GM19463 (cell line): ENCODE measurements around the gene KIAA0586.
"Not testable (repeated sequence)": the region's sequence is repeated elsewhere in the genome, so short reads cannot be mapped to it uniquely, and the experiment has no call there.

Source experiments
- ATAC-seq: cut with Tn5 transposase; IDR thresholded peaks from one replicate; pipeline ENCODE4 v1.9.1; 2021; ENCODE audit warnings: mild to moderate bottlenecking, moderate library complexity; ENCODE audit not compliant: unreplicated experiment

The KIAA0586 gene

DNA sequence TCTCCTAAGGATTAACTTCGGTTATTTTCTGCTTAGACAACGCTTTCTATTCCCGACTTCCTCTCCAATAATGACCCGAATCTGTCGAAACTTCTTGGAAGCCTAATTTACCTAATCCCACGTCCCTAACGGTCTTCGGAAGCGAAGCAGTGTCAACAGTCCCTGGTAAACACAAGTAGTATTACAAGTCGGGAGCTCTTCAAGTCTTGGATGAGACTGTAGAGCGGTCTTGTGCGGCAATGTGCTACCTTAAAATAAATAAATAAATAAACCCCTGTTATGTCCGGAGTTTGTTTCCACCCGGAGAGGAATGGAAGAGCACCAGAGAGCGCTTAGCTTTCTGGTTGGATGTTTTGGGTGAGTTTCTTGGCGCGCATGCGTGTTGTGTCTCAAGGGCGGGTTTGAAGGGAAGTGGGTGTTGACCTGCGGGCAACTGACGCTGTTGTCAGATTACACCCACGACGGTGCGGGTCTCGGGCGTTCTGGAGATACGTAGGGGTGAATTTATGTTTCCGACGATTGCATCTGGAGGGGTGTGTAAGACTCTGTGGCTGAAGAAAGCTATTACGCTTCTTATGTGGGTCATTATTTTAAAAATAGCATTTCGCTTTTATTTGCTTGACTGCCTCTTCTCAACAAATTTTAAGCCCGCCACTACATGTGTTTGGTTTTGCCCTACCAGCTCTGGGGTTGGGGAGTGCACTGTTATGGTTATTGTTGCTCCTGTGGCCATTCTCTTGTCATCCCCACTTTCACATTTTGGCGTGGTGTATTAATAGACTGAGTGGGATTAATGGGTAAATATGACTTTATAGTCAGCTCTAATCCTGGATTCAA, at the start of gene KIAA0586, which contains the start of gene TIMM9:
KIAA0586 (plus strand) TSS at position 439 of the 837 bp plus-strand sequence. CDS start 546 bp downstream, outside the sequence.
TIMM9 (minus strand) TSS at position 251 of the 837 bp plus-strand sequence. CDS start 15,586 bp downstream, outside the sequence.
- ATAC-seq = peak; percentile 89

DNA sequence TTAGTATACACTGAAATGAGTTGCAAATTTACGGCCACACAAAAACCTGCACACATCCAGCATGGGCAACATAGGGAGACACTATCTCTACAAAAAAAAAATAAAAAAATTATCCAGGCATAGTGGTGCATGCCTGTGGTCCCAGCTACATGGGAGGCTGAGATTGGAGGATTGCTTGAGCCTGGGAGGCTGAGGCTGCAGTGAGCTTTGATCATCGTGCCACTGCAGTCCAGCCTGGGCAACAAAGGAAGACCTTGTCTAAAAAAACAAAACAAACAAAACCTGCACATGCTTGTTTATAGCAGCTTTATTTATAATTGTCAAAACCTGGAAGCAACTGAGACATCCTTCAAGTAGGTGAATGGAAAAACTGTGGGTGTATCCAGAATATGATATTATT, 36.7 kb upstream of the KIAA0586 start:
- ATAC-seq = no peak

DNA sequence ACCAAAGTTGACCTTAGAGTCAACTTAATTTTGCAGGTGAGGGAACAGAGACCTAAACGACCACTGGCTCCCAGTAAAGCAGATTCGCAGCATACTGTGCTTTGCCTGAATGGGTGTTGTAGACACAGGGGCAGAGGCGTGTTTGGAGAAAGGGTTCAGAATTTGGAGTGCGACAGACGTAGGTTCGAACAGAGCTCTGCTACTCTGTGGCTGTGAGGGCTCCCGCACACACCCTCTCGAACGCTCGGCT, 32.0 kb upstream of the KIAA0586 start:
- no peak for ATAC-seq

DNA sequence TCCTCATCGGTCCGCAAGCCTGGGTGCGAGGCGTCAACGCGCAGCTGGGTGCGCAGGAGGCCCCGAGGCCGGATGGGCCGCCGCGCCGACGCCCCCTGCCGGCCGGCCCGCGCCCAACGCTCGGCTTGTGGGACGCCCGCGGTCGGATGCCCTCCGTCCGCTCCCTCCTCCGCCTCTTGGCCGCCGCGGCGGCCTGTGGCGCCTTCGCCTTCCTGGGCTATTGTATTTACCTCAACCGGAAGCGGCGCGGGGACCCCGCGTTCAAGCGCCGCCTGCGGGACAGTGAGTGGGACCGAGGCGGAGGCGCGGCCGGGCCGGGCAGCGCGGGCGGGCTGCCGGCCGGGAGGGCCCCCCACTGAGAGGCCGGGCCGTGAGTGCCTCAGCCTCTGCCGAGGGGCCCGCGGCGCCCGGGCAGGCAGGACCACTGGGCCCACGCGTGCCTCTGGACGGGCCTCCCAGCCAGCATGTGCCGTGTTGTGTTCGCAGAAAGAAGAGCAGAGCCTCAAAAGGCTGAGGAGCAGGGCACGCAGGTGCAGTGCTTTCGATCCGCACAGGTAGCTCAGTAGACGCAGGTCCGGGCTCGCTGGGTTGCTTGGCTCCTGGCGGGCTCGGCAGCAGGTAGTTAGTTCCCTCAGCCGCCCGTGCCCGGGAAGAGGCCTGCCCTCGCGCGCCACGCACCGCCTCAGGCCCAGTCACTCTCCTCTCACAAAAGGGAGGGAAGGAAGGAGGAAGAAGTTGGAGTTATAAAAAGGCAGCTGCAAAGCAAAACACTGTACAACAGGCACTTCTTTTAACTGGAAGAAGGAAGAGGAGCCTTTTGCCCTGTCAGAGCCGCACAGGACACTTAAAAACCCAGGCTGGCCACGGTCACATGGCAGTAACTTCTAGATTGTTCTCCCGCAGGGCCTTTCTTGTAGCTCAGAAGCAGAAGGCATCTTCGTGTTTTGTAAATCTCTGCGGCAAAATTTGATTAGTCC, 31.4 kb upstream of the KIAA0586 start, which contains the start of gene TOMM20L:
TOMM20L (plus strand) TSS at position 119 of the 977 bp plus-strand sequence; CDS start at position 147, 28 bp downstream.
- peak; percentile 95 for ATAC-seq

DNA sequence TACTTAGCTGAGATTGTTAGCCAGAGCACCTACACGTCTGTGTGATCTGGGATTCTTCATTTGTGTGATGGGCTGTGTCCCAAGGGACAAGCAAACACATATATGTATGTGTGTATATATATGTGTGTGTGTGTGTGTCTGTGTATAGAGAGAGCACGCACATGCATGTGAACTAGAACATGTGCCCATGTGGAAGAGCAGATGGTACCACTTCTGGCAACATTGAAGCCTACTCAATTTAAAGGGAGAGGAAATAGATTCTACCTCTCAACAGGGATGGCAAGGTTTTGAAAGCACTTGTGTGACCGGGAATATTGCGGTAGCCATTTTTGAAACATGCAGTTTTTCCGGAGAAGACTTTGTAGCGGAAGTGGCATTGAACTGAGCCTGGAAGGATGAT, 30.4 kb upstream of the KIAA0586 start:
- ATAC-seq = no peak

DNA sequence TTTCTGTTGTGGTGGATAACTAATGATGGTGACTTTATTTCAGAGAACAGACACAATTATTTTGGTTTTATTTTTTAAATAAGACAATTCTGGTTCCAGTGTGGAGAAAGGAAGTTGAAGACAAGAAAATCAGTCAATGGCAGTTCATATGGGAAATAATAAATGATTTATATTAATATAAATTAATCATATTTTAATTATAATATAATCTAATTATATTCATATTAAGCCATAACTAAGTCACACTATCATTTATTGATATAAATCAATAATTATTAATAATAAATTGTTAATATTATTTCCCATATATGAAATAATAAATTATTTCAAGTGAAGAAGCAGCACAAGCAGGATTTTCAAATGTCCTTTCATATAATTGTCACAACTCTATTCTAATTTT, 29.0 kb upstream of the KIAA0586 start:
- ATAC-seq = no peak

DNA sequence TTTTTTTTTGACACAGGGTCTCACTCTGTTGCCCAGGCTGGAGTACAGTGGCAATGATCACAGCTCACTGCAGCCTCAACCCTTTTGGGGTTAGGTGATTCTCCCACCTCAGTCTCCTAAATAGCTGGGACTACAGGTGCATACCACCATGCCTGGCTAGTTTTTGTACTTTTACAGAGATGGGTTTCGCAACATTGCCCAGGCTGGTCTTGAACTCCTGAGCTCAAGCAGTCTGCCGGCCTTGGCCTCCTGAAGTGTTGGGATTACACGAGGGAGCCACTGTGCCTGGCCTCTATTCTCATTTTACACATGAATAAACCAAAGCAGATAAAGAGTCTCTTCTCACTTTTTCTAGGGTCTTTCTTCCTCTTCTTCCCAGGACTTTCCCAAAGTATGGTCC, 28.6 kb upstream of the KIAA0586 start:
- ATAC-seq = no peak

DNA sequence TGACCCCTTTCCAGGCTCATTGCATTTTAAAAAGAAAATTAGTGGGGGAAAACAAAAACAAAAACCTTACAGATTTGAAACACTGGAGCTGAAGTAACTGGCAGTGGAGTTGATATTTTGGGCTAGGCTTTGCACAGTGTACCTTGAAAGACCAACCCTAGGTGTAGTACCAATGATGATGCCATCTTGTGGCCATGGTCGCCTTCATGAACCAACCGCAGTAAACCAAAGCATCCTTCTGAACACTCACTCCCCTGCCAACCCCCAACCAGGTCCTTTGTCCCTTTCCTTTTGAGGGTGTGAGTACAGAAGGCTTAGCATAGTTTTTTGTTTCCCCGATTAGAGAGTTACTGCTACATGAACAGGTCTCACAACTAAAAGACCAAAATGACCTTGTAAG, 25.9 kb upstream of the KIAA0586 start:
- ATAC-seq = no peak

DNA sequence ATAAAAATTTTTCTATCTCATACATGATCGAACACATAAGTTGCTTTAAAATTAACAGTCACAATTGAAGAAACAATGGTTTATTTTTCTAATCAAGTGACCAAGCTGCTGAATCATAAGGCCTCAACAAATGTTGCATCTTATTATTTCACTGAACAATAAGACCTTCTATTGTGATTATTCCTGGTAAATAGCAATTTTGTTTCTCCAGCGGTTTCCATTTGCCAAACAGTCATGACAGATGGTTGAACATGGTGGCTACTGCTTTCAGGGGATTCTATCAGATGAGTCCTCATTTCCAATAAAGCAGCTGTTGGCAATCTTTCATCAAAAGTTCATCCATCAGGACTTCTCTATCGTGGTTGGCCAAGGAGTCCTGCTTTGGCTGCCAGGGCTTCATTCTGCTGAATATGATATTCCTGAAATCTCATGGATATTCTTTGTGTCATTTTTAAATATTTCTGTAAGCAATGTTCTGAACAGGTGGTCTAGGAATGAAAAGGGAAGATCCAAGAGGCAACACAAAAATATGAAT, 18.8 kb upstream of the KIAA0586 start:
- no peak for ATAC-seq

DNA sequence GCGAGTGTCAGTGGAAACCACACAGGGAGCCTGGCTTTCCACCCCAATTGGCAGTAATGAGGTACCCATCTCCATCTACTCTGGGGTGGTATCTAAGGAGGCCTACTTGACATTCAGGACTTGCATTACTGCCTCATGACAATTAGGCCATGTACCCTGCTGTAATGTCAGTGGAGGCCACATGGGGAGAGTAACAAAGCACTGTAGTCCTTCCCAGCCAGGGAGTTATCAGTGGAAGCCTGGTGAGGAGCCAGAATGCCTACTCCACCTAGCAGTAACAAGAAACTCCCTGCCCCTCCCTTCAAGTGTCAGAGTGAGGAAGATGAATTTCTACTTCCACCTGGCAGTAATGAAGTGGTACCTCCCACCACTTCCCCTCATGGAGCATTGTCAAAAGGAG, 12.7 kb upstream of the KIAA0586 start:
- ATAC-seq = no peak

DNA sequence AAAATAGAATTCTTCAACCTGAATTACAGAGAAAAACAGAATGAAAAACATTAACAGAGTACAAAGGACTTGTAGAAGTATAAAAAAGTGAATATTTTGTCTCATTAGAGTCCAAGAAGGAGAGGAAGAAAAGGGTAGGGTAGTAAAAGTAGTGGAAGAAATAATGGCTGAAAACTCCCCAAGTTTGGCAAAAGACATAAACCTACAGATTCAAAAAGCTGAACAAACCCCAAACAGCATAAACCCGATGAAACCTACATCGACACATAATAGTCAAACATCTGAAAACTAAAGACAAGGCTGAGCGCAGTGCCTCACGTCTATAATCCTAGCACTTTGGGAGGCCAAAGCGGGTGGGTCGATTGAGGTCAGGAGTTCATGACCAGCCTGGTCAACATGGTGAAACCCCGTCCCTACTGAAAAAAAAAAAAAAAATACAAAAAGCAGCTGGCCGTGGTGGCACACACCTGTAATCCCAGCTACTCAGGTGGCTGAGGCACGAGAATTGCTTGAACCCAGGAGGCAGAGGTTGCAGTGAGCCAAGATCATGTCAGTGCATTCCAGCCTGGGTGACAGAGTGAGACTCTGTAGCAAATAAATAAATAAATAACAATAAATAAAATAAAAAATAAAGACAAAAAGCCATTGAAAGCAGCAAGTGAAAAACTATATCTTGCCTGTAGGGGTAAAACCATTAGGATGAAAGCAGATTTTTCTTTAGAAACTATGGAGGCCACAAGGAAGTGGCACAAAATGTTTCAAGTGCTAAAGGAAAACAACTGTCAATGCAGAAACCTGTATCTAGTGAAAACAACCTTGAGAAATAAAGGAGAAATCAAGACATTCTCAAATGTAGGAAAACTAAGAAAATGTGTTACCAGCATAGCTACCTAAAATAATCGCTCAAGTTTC, 11.6 kb upstream of the KIAA0586 start:
- no peak for ATAC-seq

DNA sequence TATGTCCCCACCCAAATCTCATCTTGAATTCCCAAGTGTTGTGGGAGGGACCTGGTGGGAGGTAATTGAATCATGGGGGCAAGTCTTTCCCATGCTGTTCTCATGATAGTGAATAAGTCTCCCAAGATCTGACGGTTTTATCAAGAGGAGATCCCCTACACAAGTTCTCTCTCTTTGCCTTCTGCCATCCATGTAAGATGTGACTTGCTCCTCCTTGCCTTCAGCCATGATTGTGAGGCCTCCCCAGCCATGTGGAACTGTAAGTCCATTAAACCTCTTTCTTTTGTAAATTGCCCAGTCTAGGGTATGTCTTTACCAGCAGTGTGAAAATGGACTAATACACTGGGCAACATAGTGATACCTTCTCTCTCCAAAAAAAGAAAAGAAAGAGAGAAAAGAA, 10.6 kb upstream of the KIAA0586 start:
- not testable (repeated sequence) for ATAC-seq

DNA sequence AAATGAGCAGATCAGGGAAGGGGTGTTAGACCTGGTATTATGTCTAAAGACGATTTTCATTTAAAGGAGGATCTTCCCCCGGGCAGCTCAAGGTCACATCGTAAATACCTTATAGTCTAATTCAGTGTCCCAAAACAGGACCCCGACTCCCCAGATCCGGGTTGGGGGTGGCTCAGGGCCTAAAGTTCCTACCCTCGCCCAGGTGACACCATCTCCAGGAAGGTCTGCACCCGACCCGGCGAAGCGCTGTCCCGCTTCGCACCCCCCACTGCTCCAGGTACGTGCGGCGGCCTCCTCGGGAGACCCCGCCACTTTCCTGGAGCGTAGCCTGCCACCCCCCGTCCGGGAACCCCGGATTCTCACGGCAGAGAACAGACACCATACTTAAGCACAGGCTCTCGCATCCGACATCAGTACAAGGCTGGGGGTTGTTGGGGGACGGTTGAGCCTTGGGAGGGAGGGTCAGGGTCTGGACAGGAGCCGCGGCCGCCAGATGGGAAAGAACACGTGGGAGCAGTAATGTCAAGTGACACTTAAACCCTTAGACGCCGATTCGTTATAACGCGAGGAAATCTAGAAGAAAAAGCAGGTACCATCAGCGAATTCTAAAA, 744 bp upstream of the KIAA0586 start:
- peak; percentile 40 for ATAC-seq

DNA sequence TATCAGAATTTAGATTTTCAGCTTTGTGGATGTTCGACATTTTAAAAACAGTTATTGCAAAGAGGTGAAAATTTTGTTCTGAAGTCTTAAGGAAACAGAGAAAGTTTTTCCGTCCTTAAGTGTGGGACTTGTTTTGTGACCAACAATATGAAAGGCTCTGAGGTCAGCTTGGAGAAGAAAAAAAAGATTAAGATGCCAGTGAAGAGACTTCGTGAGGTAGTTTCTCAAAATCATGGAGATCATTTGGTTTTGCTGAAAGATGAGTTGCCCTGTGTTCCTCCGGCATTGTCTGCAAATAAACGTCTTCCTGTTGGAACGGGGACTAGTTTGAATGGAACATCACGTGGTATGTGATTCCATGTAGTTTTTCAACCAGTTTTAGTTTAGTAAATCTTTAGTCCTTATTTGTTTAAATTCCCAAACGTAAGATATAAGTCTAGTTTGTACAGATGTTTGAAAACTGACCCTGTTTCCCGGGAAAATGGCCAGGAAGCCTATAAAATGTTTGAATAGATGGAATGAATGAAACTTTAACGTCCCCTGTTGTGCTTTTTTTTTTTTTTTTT, 682 bp downstream of the KIAA0586 start:
- no peak for ATAC-seq

DNA sequence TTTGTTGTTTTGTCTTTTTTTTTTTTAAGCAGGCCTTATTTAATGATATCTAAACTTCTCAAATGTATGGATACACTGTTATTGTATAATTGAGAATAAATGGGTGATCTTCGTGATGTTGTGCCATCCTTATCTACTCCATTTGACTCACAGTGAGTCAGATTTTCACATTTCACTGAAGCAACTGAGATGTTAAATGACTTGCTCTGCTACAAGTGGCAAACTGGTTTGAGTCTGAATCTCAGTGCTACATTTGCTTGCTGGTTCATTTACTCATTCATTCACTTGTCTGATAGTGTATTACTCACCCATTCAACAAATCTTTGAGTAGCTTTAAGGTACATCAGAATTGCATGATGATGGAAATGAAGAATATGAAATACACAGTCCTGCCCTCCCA, 2.6 kb downstream of the KIAA0586 start:
- ATAC-seq = no peak

DNA sequence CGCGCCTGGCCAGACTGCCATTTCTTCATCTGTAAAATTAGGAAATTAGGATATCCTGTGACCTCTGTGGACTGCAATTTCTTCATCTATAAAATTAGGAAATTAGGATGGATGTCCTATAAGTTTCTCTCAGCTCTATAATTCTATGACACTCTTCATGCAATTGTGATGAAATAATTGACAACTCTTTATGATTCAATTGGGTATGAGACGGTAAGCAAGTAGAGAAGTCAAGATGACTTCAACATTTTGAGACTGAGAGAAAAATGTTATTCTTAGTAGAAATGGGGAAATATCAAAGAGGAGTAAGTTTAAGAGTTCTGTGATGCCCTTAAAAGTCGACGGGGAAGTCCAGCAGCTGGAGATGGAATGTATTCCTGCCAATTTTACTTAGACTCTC, 12.0 kb downstream of the KIAA0586 start:
- no peak for ATAC-seq

DNA sequence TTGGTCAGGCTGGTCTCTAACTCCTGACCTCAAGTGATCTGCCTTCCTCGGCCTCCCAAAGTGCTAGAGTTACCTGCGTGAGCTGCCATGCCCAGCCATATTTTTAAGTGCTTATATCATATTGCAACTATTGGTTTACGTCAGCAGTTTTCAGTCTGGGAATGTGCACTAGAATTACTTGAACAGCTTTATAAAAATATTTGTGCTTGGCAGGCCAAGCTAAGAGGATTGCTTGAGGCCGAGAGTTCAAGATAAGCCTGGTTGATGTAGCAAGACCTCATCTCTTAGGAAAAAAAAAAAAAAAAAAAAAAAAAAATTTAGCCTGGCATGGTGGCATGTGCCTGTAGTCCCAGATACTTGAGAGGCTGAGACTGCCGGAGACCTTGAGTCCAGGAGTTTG, 17.1 kb downstream of the KIAA0586 start:
- ATAC-seq = no peak

DNA sequence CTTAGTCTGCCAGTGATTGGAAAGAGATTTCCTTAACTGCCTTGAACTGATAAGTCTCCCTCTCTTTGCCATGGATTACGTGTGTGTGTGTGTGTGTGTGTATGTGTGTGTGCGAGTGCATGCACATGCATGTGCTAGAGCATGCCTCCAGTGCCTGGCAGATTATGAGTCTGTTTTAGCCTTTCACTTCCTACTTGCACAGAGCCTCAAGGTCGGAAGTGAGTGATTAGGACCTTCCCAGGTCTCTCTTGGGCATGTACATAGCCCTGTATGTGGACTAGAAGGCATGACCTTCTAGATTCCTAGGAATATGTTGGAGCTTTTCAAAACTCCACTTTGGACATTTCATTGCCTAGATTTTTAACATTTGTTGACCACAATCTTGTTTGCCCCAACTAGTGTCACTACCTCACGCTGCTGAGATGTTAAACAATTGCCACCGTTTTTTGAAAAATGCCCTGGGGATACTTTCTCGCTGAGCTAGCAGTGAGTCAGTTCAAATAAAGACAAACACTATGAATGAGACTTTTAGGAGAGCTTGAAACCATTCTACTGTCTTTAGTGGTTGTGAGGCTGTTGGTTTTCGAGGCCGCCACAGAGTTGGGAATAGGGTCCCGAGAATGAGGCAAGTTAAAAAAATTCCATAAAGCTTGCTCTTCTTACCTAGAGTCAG, 28.2 kb downstream of the KIAA0586 start:
- no peak for ATAC-seq

DNA sequence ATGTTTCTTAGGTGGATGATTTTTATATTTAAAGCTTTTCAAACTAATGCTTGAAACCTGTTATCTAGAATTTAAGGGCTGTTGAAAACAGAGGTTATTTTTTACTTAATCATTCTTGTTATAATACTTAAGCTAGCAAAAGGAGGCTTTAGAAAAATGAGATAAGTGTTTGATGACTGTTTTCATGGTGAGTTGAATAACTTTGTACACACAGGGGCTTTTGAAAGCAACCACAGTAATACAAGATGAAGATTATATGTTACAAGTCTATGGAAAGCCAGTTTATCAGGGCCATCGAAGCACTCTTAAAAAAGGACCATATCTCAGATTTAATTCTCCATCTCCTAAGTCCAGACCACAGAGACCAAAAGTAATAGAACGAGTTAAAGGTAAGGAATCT, 33.3 kb downstream of the KIAA0586 start:
- no peak for ATAC-seq
